Panc1 (cell line): ENCODE data around the gene ZDHHC14.

Source experiments
- TCF7L2 ChIP-seq: IDR thresholded peaks from 2 replicates; pipeline ENCODE4 v1.6.1; 2011; ENCODE audit warnings: mild to moderate bottlenecking, low read depth, low read length, inconsistent platforms
- TF ChIP-seq, protein P1 (sequence below): fragments of 450-650 bp; IDR thresholded peaks from 2 replicates; pipeline ENCODE4 v1.5.1; 2017; ENCODE audit warnings: mild to moderate bottlenecking
- TF ChIP-seq, protein P2 (sequence below), 2 experiments: IDR thresholded peaks; 2 replicates each; pipeline ENCODE4 v1.6.1; 2011 to 2012; ENCODE audit warnings: low read depth in 2 of 2, control low read depth in 1 of 2, low read length in 1 of 2, mild to moderate bottlenecking in 1 of 2, moderate library complexity in 1 of 2; ENCODE audit not compliant: insufficient read depth in 1 of 2

DNA sequence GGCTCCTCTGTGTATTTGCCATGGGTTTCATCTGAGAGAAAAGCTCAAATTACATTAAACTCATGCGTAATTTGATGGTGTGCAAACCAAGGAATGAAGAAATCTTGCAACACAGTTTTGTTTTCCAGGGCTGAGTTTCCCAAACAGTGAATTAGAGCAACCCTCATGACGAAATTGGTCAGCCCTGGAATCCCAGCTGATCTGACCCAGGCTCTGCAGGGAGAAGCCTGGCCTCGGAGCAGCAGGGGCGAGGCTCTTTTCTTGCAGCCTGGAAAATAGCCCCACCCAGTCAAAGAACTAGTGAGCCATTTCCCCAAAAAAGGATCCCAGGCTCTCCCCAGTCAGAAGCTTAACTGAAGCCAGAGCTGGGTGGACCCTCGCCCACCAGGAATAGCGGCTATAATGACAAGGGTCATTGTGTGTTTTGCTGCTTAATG lies 334.8 kb downstream of the ZDHHC14 start:
- TF ChIP-seq, protein P1, sequence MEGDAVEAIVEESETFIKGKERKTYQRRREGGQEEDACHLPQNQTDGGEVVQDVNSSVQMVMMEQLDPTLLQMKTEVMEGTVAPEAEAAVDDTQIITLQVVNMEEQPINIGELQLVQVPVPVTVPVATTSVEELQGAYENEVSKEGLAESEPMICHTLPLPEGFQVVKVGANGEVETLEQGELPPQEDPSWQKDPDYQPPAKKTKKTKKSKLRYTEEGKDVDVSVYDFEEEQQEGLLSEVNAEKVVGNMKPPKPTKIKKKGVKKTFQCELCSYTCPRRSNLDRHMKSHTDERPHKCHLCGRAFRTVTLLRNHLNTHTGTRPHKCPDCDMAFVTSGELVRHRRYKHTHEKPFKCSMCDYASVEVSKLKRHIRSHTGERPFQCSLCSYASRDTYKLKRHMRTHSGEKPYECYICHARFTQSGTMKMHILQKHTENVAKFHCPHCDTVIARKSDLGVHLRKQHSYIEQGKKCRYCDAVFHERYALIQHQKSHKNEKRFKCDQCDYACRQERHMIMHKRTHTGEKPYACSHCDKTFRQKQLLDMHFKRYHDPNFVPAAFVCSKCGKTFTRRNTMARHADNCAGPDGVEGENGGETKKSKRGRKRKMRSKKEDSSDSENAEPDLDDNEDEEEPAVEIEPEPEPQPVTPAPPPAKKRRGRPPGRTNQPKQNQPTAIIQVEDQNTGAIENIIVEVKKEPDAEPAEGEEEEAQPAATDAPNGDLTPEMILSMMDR: no peak
- TF ChIP-seq TCF7L2: no peak
- TF ChIP-seq, protein P2, sequence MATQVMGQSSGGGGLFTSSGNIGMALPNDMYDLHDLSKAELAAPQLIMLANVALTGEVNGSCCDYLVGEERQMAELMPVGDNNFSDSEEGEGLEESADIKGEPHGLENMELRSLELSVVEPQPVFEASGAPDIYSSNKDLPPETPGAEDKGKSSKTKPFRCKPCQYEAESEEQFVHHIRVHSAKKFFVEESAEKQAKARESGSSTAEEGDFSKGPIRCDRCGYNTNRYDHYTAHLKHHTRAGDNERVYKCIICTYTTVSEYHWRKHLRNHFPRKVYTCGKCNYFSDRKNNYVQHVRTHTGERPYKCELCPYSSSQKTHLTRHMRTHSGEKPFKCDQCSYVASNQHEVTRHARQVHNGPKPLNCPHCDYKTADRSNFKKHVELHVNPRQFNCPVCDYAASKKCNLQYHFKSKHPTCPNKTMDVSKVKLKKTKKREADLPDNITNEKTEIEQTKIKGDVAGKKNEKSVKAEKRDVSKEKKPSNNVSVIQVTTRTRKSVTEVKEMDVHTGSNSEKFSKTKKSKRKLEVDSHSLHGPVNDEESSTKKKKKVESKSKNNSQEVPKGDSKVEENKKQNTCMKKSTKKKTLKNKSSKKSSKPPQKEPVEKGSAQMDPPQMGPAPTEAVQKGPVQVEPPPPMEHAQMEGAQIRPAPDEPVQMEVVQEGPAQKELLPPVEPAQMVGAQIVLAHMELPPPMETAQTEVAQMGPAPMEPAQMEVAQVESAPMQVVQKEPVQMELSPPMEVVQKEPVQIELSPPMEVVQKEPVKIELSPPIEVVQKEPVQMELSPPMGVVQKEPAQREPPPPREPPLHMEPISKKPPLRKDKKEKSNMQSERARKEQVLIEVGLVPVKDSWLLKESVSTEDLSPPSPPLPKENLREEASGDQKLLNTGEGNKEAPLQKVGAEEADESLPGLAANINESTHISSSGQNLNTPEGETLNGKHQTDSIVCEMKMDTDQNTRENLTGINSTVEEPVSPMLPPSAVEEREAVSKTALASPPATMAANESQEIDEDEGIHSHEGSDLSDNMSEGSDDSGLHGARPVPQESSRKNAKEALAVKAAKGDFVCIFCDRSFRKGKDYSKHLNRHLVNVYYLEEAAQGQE (IDR thresholded peaks at IDR 0.05; ENCODE audit: insufficient read depth in 1 of 2, low read depth in 2 of 2, low read length in 1 of 2): no peak
